ENCODE results near the gene CERS4. TPM values are rescaled to one million over a fixed set of nuclear protein-coding genes. Genes with fewer than 3 reads are reported as not detected.

Gene CERS4
- total RNA-seq, 1 experiment from 2014 or later = not detected

Other genes starting within 250 kb of the CERS4 start
- 42.3 and 50.8 TPM in 2 replicates for gene ELAVL1, start 203.7 kb upstream of the CERS4 start, total RNA-seq (2014; rRNA removed; shearing (Covaris generic))
- not detected in 2 replicates for gene CCL25, start 156.6 kb upstream of the CERS4 start, total RNA-seq (2014; rRNA removed; shearing (Covaris generic))
- gene FBN3, start 59.8 kb upstream of the CERS4 start, total RNA-seq (2014; rRNA removed; shearing (Covaris generic)) = not detected in 2 replicates
- 113 and 120 TPM in 2 replicates for gene CD320, start 99.0 kb downstream of the CERS4 start, total RNA-seq (2014; rRNA removed; shearing (Covaris generic))
- 73.3 and 79.7 TPM in 2 replicates for gene NDUFA7, start 112.0 kb downstream of the CERS4 start, total RNA-seq (2014; rRNA removed; shearing (Covaris generic))
- gene RPS28, start 112.1 kb downstream of the CERS4 start, total RNA-seq (2014; rRNA removed; shearing (Covaris generic)) = 1,376 and 1,588 TPM in 2 replicates
- 0.23 and 1.4 TPM in 2 replicates for gene KANK3, start 133.9 kb downstream of the CERS4 start, total RNA-seq (2014; rRNA removed; shearing (Covaris generic))
- 0.20 TPM in 1 of 2 replicates, not detected in the other for gene ANGPTL4, start 154.8 kb downstream of the CERS4 start, total RNA-seq (2014; rRNA removed; shearing (Covaris generic))
- gene RAB11B, start 181.0 kb downstream of the CERS4 start, total RNA-seq (2014; rRNA removed; shearing (Covaris generic)) = 24.0 and 37.1 TPM in 2 replicates
- 20.0 and 25.2 TPM in 2 replicates for gene MARCHF2, start 203.9 kb downstream of the CERS4 start, total RNA-seq (2014; rRNA removed; shearing (Covaris generic))
- gene HNRNPM, start 235.6 kb downstream of the CERS4 start, total RNA-seq (2014; rRNA removed; shearing (Covaris generic)) = 162 and 178 TPM in 2 replicates

All from HT-29 (cell line).